IPS-20b (cell line): Measurements from ENCODE around the gene WDR37.

Experiments used
- H3K27ac ChIP-seq: one replicate; pipeline ENCODE4 v1.5.1; 2013; ENCODE audit warnings: low read length
- H3K27me3 ChIP-seq: 2 replicates; pipeline ENCODE4 v1.6.1; 2013; ENCODE audit warnings: mild to moderate bottlenecking, low read length, inconsistent platforms; ENCODE audit not compliant: insufficient read depth
- H3K36me3 ChIP-seq: 2 replicates; pipeline ENCODE4 v1.6.1; 2013; ENCODE audit warnings: low read depth, mild to moderate bottlenecking, inconsistent platforms, low read length, moderate library complexity; ENCODE audit not compliant: insufficient read depth
- H3K4me1 ChIP-seq: 2 replicates; pipeline ENCODE4 v1.6.1; 2013; ENCODE audit warnings: mild to moderate bottlenecking, control low read depth, inconsistent platforms, low read length, moderate library complexity; ENCODE audit not compliant: insufficient read depth
- H3K4me3 ChIP-seq: 2 replicates; pipeline ENCODE4 v1.5.1; 2013; ENCODE audit warnings: mild to moderate bottlenecking, low read length, inconsistent platforms
- H3K9ac ChIP-seq: 2 replicates; pipeline ENCODE4 v1.6.1; 2013; ENCODE audit warnings: low read depth, mild to moderate bottlenecking, inconsistent platforms, low read length, moderate library complexity
- H3K9me3 ChIP-seq: 2 replicates; pipeline ENCODE4 v1.6.1; 2013; ENCODE audit warnings: mild to moderate bottlenecking, low read depth, low read length, inconsistent platforms; ENCODE audit not compliant: insufficient read depth

Gene WDR37

GRCh38 chr10:1133495-1134045 is 77.4 kb downstream of the WDR37 start:
- H3K9ac ChIP-seq = no peak overlapping the region
- no peak overlapping the region for H3K4me3 ChIP-seq
- no peaks in the 10 kb centered on the region for H3K9me3 ChIP-seq
- peaks cover 19% of the 10 kb centered on the region for H3K36me3 ChIP-seq
- H3K27ac ChIP-seq = no peak overlapping the region
- H3K4me1 ChIP-seq = no peaks in the 10 kb centered on the region
- H3K27me3 ChIP-seq = no peaks in the 10 kb centered on the region

GRCh38 chr10:1134156-1134555 is 78.0 kb downstream of the WDR37 start:
- H3K9ac ChIP-seq = no peak overlapping the region
- H3K36me3 ChIP-seq = peaks cover 15% of the 10 kb centered on the region
- H3K4me1 ChIP-seq = no peaks in the 10 kb centered on the region
- no peak overlapping the region for H3K4me3 ChIP-seq
- H3K27me3 ChIP-seq = no peaks in the 10 kb centered on the region
- H3K27ac ChIP-seq = no peak overlapping the region
- H3K9me3 ChIP-seq = no peaks in the 10 kb centered on the region

- H3K9me3 ChIP-seq = no peaks in the 10 kb centered on the region
- H3K4me1 ChIP-seq = no peaks in the 10 kb centered on the region
- no peak overlapping the region for H3K27ac ChIP-seq
- no peaks in the 10 kb centered on the region for H3K36me3 ChIP-seq
- H3K4me3 ChIP-seq = no peak overlapping the region
- no peak overlapping the region for H3K9ac ChIP-seq
- no peaks in the 10 kb centered on the region for H3K27me3 ChIP-seq
Observed at GRCh38 chr10:1136268-1136667, 80.1 kb downstream of the WDR37 start.

- Histone ChIP-seq H3K27me3 (no peaks in the 10 kb centered on the region), H3K9me3 (no peaks in the 10 kb centered on the region), H3K4me3 (no peak overlapping the region), H3K9ac (no peak overlapping the region), H3K4me1 (no peaks in the 10 kb centered on the region), H3K36me3 (no peaks in the 10 kb centered on the region), H3K27ac (no peak overlapping the region)
Observed at GRCh38 chr10:1137499-1138163, 81.4 kb downstream of the WDR37 start.

GRCh38 chr10:1138529-1138928 is 82.3 kb downstream of the WDR37 start:
- no peak overlapping the region for H3K27ac ChIP-seq
- H3K4me3 ChIP-seq = no peak overlapping the region
- no peak overlapping the region for H3K9ac ChIP-seq
- H3K36me3 ChIP-seq = no peaks in the 10 kb centered on the region
- no peaks in the 10 kb centered on the region for H3K4me1 ChIP-seq
- H3K27me3 ChIP-seq = no peaks in the 10 kb centered on the region
- H3K9me3 ChIP-seq = no peaks in the 10 kb centered on the region

- H3K4me1 ChIP-seq = no peaks in the 10 kb centered on the region
- H3K27me3 ChIP-seq = no peaks in the 10 kb centered on the region
- H3K9me3 ChIP-seq = peaks cover 7% of the 10 kb centered on the region; the same call in 1 of the 2 replicates
- H3K27ac ChIP-seq = no peak overlapping the region
- H3K36me3 ChIP-seq = no peaks in the 10 kb centered on the region
- no peak overlapping the region for H3K4me3 ChIP-seq
- no peak overlapping the region for H3K9ac ChIP-seq
Observed at GRCh38 chr10:1141261-1141660, 85.1 kb downstream of the WDR37 start.

GRCh38 chr10:1141701-1142100 is 85.5 kb downstream of the WDR37 start:
- Histone ChIP-seq H3K36me3 (no peaks in the 10 kb centered on the region), H3K27me3 (no peaks in the 10 kb centered on the region), H3K9ac (no peak overlapping the region), H3K4me1 (no peaks in the 10 kb centered on the region), H3K4me3 (no peak overlapping the region), H3K9me3 (peaks cover 7% of the 10 kb centered on the region; the same call in 1 of the 2 replicates), H3K27ac (no peak overlapping the region)

GRCh38 chr10:1142596-1142995 is 86.4 kb downstream of the WDR37 start:
- Histone ChIP-seq H3K4me1 (no peaks in the 10 kb centered on the region), H3K27ac (no peak overlapping the region), H3K27me3 (no peaks in the 10 kb centered on the region), H3K36me3 (no peaks in the 10 kb centered on the region), H3K9me3 (peaks cover 7% of the 10 kb centered on the region; the same call in 1 of the 2 replicates), H3K4me3 (no peak overlapping the region), H3K9ac (no peak overlapping the region)

GRCh38 chr10:1147810-1148209 is 91.6 kb downstream of the WDR37 start:
- Histone ChIP-seq H3K4me3 (no peak overlapping the region), H3K9me3 (peaks cover 7% of the 10 kb centered on the region; the same call in 1 of the 2 replicates), H3K4me1 (no peaks in the 10 kb centered on the region), H3K27me3 (no peaks in the 10 kb centered on the region), H3K9ac (no peak overlapping the region), H3K36me3 (no peaks in the 10 kb centered on the region), H3K27ac (no peak overlapping the region)

GRCh38 chr10:1148855-1149605 is 92.8 kb downstream of the WDR37 start:
- Histone ChIP-seq H3K27me3 (0 out of 2 replicates have a peak, but pooled peaks cover 3% of the 10 kb centered on the region), H3K4me1 (no peaks in the 10 kb centered on the region), H3K9ac (no peak overlapping the region), H3K27ac (no peak overlapping the region), H3K36me3 (no peaks in the 10 kb centered on the region), H3K9me3 (peaks cover 7% of the 10 kb centered on the region; the same call in 1 of the 2 replicates), H3K4me3 (no peak overlapping the region)

GRCh38 chr10:1149793-1150637 is 93.8 kb downstream of the WDR37 start:
- H3K27ac ChIP-seq = no peak overlapping the region
- no peak overlapping the region for H3K4me3 ChIP-seq
- no peaks in the 10 kb centered on the region for H3K4me1 ChIP-seq
- H3K36me3 ChIP-seq = no peaks in the 10 kb centered on the region
- H3K9ac ChIP-seq = no peak overlapping the region
- H3K27me3 ChIP-seq = 0 out of 2 replicates have a peak, but pooled peaks cover 3% of the 10 kb centered on the region
- H3K9me3 ChIP-seq = peaks cover 7% of the 10 kb centered on the region; the same call in 1 of the 2 replicates
